Measurements from ENCODE around the gene SNCB. TPM values are rescaled to one million over a fixed set of nuclear protein-coding genes. Genes with fewer than 3 reads are reported as not detected.
A peak's percentile ranks its signal among the peaks of the same experiment; 100 is the strongest.

SNCB gene
- polyA plus RNA-seq (2013): 0.11 TPM in 1 of 2 replicates, not detected in the other

DNA sequence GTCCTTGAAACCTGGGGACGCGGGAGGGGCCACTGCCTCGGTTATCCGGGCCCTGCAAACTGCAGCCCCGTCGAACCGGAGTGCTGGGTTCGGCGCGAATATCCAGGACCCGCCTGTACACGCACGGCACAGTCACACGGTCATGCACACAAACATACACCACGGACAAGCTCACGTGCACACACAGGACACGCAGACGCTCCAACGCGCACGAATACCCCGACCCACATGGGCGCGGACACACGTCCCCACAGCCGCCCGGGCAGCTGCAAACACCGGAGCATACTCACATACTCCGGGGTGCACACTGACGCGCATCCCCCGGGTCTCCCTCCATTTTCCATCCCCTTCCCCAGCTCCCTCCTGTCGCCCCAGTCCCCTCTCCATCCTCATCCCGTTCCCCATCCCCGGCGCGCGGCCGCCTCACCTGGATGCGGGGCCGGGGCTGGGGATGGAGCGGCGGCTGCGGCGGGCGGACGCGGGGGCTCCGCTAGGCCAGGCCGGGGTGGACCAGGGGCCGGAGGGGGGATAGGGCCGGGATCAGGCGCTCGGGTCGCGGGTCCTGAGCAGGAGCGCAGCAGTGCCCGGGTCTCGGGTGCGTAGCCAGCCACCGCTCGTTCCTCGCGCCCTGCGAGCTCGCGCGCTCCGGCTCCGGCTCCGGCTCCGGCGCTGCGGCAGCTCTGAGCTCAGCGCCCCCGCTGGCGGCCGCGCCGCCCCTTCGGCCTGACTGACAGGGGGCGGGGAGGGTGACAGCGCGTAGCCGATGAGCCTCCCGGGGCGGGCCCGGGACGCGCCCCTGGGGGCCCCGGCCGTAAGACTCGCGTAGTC lies at the start of gene SNCB, which contains the start of gene EIF4E1B:
TSS of gene SNCB (minus strand) at position 682 of the 828 bp plus-strand sequence. CDS start 880 bp downstream, outside the sequence.
TSS of gene EIF4E1B (plus strand) at position 823 of the 828 bp plus-strand sequence. CDS start 12,113 bp downstream, outside the sequence.
- no peak within 1 kb of the TSS for H3K9ac ChIP-seq (ENCODE audit: low read length)
- H3K14ac ChIP-seq (ENCODE audit: low read length): no peak within 1 kb of the TSS
- H3K4me2 ChIP-seq (ENCODE audit: low read length): peak within 1 kb of the TSS; percentile 88
- H3K79me2 ChIP-seq (ENCODE audit: control insufficient read depth, insufficient read depth, low read length, poor library complexity): no peaks in the 10 kb centered on the region
- no peaks in the 10 kb centered on the region for H3K79me1 ChIP-seq (ENCODE audit: low read length)
- no CpG with 5 or more reads among the region's 94 CpGs for WGBS (ENCODE audit: extremely low coverage, insufficient coverage, insufficient read length)
- no peak within 1 kb of the TSS for H4K8ac ChIP-seq (ENCODE audit: low read depth, low read length)
- H3K18ac ChIP-seq (ENCODE audit: low read length): no peak within 1 kb of the TSS
- H4K12ac ChIP-seq (ENCODE audit: low read depth, low read length): no peak within 1 kb of the TSS
- H3K36me3 ChIP-seq (ENCODE audit: control insufficient read depth in 1 of 2, insufficient read depth in 2 of 2, low read length in 2 of 2): no peaks in the 10 kb centered on the region
- no peak within 1 kb of the TSS for H4K91ac ChIP-seq (ENCODE audit: low read depth, low read length)
- no peak for DNase-seq
- peak within 1 kb of the TSS; percentile 28 for H3K23ac ChIP-seq (ENCODE audit: low read length)
- H2AK5ac ChIP-seq (ENCODE audit: low read length): no peak within 1 kb of the TSS
- H3K4ac ChIP-seq (ENCODE audit: low read depth, low read length): no peak within 1 kb of the TSS
- H3K27ac ChIP-seq (ENCODE audit: low read depth, low read length): no peak within 1 kb of the TSS
- peaks cover 4% of the 10 kb centered on the region for H3K9me3 ChIP-seq (ENCODE audit: insufficient read depth, low read depth, low read length)
- no peak within 1 kb of the TSS for H2BK5ac ChIP-seq (ENCODE audit: low read depth, low read length, poor library complexity)
- peaks cover 0 to 6% of the 10 kb centered on the region in 2 experiments for H3K4me1 ChIP-seq (ENCODE audit: control insufficient read depth in 1 of 2, insufficient read depth in 2 of 2, low read length in 2 of 2)
- H2BK12ac ChIP-seq (ENCODE audit: low read length): no peak within 1 kb of the TSS
- H2AFZ ChIP-seq (ENCODE audit: insufficient read depth, low read length, poor library complexity): no peak within 1 kb of the TSS
- peaks cover 34% of the 10 kb centered on the region for H3K27me3 ChIP-seq (ENCODE audit: insufficient read depth, low read length)
- peak within 1 kb of the TSS; percentile 43 for H3K4me3 ChIP-seq (ENCODE audit: low read depth, low read length)
- H2BK120ac ChIP-seq (ENCODE audit: insufficient read depth, low read length, poor library complexity): no peak within 1 kb of the TSS

DNA sequence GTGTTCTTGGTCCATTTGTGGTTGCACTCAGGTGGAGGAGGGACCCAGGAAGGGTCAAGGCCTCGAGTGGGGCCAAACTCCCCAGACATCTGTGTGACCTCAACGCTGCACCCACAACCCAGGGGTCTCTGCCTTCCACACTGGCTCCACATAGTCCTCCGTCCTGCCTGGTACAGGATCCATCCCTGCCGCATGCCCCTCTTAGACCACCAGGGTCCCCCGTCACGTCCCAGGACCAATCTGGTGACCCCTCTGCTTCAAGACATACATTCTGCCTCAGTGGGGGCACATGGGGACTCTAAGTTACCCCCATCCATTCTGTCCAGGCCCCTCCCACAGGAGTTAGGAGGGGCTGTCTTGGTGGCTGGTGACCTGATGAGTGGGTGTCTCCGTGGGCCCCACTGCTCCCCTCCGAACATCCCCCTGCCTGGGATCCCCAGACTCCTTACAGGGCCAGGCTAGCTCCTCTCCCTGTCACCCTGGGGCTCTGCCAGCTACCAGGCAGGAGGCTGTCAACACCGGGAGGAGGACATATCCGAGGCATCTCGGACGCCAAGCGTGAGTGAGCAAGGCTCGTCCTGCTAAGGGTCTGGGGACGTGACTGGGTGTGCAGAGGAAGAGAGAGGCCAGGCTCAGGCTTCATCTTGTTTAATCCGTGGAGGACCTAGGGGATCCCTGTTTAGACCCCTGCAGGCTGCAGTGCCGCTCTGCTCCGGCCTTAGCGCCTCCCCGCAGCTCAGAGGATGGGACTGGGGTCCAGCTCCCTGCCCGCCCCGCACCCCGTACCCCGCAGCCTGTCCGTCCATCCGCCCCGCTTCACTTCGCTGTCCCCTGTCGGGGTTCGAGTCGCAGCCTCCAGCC lies 49.3 kb upstream of the SNCB start:
- Histone ChIP-seq H2BK120ac (ENCODE audit: insufficient read depth, low read length, poor library complexity) (no peak overlapping the region), H3K14ac (ENCODE audit: low read length) (no peak overlapping the region), H2BK5ac (ENCODE audit: low read depth, low read length, poor library complexity) (no peak overlapping the region), H3K79me2 (ENCODE audit: control insufficient read depth, insufficient read depth, low read length, poor library complexity) (no peaks in the 10 kb centered on the region), H2BK12ac (ENCODE audit: low read length) (no peak overlapping the region), H4K91ac (ENCODE audit: low read depth, low read length) (no peak overlapping the region), H3K36me3 (ENCODE audit: control insufficient read depth in 1 of 2, insufficient read depth in 2 of 2, low read length in 2 of 2) (no peaks in the 10 kb centered on the region), H3K79me1 (ENCODE audit: low read length) (no peaks in the 10 kb centered on the region), H3K4ac (ENCODE audit: low read depth, low read length) (no peak overlapping the region), H3K9me3 (ENCODE audit: insufficient read depth, low read depth, low read length) (no peaks in the 10 kb centered on the region), H2AK5ac (ENCODE audit: low read length) (no peak overlapping the region), H3K27me3 (ENCODE audit: insufficient read depth, low read length) (peaks cover 14% of the 10 kb centered on the region), H4K8ac (ENCODE audit: low read depth, low read length) (no peak overlapping the region), H3K9ac (ENCODE audit: low read length) (no peak overlapping the region), H2AFZ (ENCODE audit: insufficient read depth, low read length, poor library complexity) (no peak overlapping the region), H3K27ac (ENCODE audit: low read depth, low read length) (no peak overlapping the region), H3K18ac (ENCODE audit: low read length) (no peak overlapping the region), H3K4me3 (ENCODE audit: low read depth, low read length) (no peak overlapping the region), H3K4me1 (ENCODE audit: control insufficient read depth in 1 of 2, insufficient read depth in 2 of 2, low read length in 2 of 2) (no peaks in the 10 kb centered on the region), H3K4me2 (ENCODE audit: low read length) (peak overlapping the region; percentile 36), H4K12ac (ENCODE audit: low read depth, low read length) (no peak overlapping the region), H3K23ac (ENCODE audit: low read length) (no peak overlapping the region)
- no peak for DNase-seq
- WGBS (ENCODE audit: extremely low coverage, insufficient coverage, insufficient read length): no CpG with 5 or more reads among the region's 31 CpGs

DNA sequence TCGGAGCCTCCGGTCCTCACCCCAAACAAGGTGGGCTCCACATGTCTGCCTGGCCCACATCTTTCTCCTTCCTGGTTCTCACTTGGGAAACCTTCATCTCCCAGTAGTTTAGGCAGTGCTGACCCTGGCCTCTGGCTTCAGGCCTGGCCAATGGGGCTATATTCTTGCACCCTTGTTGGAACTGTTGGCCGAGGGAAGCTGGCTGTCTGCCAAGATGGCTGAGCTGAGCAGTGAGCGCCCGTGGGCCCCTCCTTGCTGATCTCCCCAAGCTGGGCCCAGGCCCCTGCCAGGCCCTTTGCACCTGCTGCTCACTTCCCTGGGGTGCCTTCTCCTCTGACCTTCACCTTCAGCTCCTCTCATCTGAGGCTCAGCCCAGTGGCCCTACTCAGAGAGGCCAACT lies 48.2 kb upstream of the SNCB start:
- Histone ChIP-seq H3K79me1 (ENCODE audit: low read length) (no peaks in the 10 kb centered on the region), H3K4me1 (ENCODE audit: control insufficient read depth in 1 of 2, insufficient read depth in 2 of 2, low read length in 2 of 2) (no peaks in the 10 kb centered on the region), H2AK5ac (ENCODE audit: low read length) (no peak overlapping the region), H3K9ac (ENCODE audit: low read length) (no peak overlapping the region), H4K91ac (ENCODE audit: low read depth, low read length) (no peak overlapping the region), H3K36me3 (ENCODE audit: control insufficient read depth in 1 of 2, insufficient read depth in 2 of 2, low read length in 2 of 2) (no peaks in the 10 kb centered on the region), H3K14ac (ENCODE audit: low read length) (no peak overlapping the region), H3K27ac (ENCODE audit: low read depth, low read length) (no peak overlapping the region), H3K18ac (ENCODE audit: low read length) (no peak overlapping the region), H3K4ac (ENCODE audit: low read depth, low read length) (no peak overlapping the region), H2BK5ac (ENCODE audit: low read depth, low read length, poor library complexity) (no peak overlapping the region), H2BK120ac (ENCODE audit: insufficient read depth, low read length, poor library complexity) (no peak overlapping the region), H3K27me3 (ENCODE audit: insufficient read depth, low read length) (peaks cover 14% of the 10 kb centered on the region), H3K9me3 (ENCODE audit: insufficient read depth, low read depth, low read length) (no peaks in the 10 kb centered on the region), H3K4me2 (ENCODE audit: low read length) (no peak overlapping the region), H3K23ac (ENCODE audit: low read length) (no peak overlapping the region), H3K4me3 (ENCODE audit: low read depth, low read length) (no peak overlapping the region), H3K79me2 (ENCODE audit: control insufficient read depth, insufficient read depth, low read length, poor library complexity) (no peaks in the 10 kb centered on the region), H4K8ac (ENCODE audit: low read depth, low read length) (no peak overlapping the region), H4K12ac (ENCODE audit: low read depth, low read length) (no peak overlapping the region), H2BK12ac (ENCODE audit: low read length) (no peak overlapping the region), H2AFZ (ENCODE audit: insufficient read depth, low read length, poor library complexity) (no peak overlapping the region)
- no CpG with 5 or more reads among the region's 5 CpGs for WGBS (ENCODE audit: extremely low coverage, insufficient coverage, insufficient read length)
- no peak for DNase-seq

DNA sequence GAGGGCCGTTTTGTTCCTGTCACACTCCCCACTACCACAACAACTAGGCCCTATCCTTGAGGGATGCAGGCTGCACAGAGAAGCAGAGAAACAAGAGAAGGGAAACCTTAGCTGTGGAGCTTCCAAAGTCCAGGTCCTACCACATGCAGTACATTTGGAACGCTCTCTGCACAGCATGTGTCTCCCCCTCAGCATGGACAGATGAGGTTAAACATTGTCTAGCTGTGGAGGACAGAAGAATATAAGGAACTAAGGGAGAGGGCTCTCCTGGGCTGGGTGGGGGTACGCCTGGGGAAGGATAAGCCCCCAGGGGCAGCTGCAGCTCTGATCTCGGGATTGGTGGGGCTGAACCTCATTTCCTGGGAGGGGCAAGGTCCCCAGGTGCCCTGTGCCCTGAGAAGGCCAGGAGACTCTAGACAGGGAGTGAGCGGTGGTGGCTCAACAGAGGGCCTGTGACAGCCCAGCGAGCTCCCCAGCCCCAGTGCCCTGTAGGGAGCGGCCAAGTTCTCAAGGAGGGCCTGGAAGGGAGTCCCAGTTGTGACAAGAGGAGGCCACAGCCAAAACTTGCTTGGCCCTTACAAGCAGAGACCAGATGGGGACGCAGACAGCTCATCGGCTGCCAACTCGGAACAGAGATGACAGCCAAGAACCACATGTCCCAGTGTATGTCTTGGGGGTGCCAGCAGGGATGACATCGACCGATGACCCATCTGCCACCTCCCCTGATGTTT lies 47.0 kb upstream of the SNCB start:
- Histone ChIP-seq H3K79me2 (ENCODE audit: control insufficient read depth, insufficient read depth, low read length, poor library complexity) (no peaks in the 10 kb centered on the region), H2AK5ac (ENCODE audit: low read length) (no peak overlapping the region), H3K9me3 (ENCODE audit: insufficient read depth, low read depth, low read length) (no peaks in the 10 kb centered on the region), H4K12ac (ENCODE audit: low read depth, low read length) (no peak overlapping the region), H3K36me3 (ENCODE audit: control insufficient read depth in 1 of 2, insufficient read depth in 2 of 2, low read length in 2 of 2) (no peaks in the 10 kb centered on the region), H2BK5ac (ENCODE audit: low read depth, low read length, poor library complexity) (no peak overlapping the region), H3K79me1 (ENCODE audit: low read length) (no peaks in the 10 kb centered on the region), H2BK12ac (ENCODE audit: low read length) (no peak overlapping the region), H3K14ac (ENCODE audit: low read length) (no peak overlapping the region), H3K4me2 (ENCODE audit: low read length) (no peak overlapping the region), H3K4me3 (ENCODE audit: low read depth, low read length) (no peak overlapping the region), H3K27ac (ENCODE audit: low read depth, low read length) (no peak overlapping the region), H3K27me3 (ENCODE audit: insufficient read depth, low read length) (peaks cover 14% of the 10 kb centered on the region), H3K9ac (ENCODE audit: low read length) (no peak overlapping the region), H3K23ac (ENCODE audit: low read length) (no peak overlapping the region), H3K4me1 (ENCODE audit: control insufficient read depth in 1 of 2, insufficient read depth in 2 of 2, low read length in 2 of 2) (no peaks in the 10 kb centered on the region), H4K91ac (ENCODE audit: low read depth, low read length) (no peak overlapping the region), H2AFZ (ENCODE audit: insufficient read depth, low read length, poor library complexity) (no peak overlapping the region), H4K8ac (ENCODE audit: low read depth, low read length) (no peak overlapping the region), H3K4ac (ENCODE audit: low read depth, low read length) (no peak overlapping the region), H2BK120ac (ENCODE audit: insufficient read depth, low read length, poor library complexity) (no peak overlapping the region), H3K18ac (ENCODE audit: low read length) (no peak overlapping the region)
- DNase-seq: no peak
- WGBS (ENCODE audit: extremely low coverage, insufficient coverage, insufficient read length): no CpG with 5 or more reads among the region's 12 CpGs
